Measurements from ENCODE around the gene ZBTB46.
"Not testable (repeated sequence)": the region's sequence is repeated elsewhere in the genome, so short reads cannot be mapped to it uniquely, and the experiment has no call there.

Gene ZBTB46

DNA sequence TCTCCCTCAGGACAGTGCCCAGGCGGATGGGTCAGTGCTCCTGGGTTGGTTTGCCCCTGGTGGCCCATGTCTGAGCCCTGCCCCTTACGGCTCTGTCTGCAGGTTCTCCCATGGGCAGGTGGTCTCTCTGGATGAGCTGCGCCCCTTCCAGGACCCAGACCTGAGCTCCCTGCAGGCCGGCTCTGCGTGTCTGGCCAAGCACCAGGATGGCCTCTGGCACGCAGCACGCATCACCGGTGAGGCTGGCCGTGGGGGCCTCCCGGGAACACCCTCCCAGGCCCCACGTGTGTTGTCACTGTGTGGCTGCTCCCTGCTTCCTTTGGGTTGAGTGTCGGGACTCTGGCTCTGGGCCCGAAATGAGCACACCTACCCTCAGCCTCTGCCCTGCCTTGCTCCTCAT lies 97.9 kb downstream of the ZBTB46 start:
- DNase-seq (ENCODE audit: low read depth, low spot score) = no peak
- H3K4me3 ChIP-seq (ENCODE audit: low read length) = no peak overlapping the region

DNA sequence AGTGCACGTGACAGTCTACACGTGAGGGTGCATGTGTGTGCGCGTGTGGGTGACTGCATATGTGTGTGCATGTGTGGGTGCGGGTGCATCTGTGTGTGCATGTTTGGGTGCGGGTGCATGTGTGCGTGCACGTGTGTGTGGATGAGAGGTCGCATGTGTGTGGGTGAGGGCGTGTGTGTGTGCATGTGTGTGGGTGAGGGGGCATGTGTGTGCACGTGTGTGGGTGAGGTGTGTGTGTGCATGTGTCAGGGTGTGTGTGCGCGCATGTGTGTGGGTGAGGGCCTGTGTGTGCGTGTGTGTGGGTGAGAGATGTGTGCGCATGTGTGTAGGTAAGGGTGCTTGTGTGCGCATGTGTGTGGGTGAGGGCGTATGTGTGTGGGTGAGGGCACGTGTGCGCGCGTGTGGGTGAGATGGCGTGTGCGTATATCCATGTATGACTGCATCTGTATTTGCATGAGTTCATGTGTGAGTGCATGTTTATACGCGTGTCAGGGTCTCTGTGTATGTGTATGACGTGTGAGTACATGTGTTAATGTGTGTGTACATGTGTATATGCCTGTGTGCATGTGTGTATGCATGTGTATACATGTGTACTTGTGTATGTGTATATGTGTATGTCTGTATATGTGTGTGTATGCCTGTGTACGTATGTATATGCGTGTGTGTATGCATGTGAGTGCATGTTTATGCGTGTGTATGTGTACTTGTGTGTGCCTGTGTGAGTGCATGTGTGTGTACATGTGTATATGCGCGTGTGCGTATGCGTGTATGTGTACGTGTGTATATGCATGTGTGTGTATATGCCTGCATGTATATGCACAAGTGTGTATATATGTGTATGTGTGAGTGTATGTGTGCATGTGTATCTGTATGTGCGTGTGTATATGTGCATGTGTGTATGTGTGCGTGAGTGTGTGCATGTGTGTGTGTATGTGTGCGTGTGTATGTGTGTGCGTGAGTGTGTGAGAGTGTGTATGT lies 98.7 kb downstream of the ZBTB46 start:
- no peak for DNase-seq (ENCODE audit: low read depth, low spot score)
- H3K4me3 ChIP-seq (ENCODE audit: low read length) = no peak overlapping the region

GRCh38 chr20:63731410-63731809 lies 99.7 kb downstream of the ZBTB46 start:
- DNase-seq (ENCODE audit: low read depth, low spot score) = no peak
- H3K4me3 ChIP-seq (ENCODE audit: low read length) = peak overlapping the region; percentile 40

DNA sequence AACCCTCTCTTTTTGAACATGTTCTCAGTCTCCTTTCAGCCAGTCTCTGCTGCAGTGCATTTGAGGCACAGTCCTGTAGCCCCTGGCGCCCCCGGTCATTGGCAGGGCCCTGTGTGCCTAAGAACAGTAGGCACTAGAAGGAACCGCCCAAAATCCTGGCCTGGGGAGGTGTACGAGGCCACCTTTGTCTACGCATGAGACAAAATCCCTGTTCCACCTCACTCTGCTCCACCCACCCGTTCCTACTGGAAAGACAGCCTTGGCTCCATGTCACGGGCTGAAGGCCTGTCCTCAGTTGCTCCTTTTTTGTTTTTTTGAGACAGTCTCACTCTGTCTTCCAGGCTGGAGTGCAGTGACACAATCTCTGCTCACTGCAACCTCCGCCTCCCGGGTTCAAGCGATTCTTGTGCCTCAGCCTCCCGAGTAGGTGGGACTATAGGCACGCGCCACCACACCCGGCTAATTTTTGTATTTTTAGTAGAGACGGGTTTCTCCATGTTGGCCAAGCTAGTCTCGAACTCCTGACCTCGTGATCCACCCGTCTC lies 100.8 kb downstream of the ZBTB46 start:
- not testable (repeated sequence) for H3K4me3 ChIP-seq (ENCODE audit: low read length)

GRCh38 chr20:63722967-63723622 lies 108.0 kb downstream of the ZBTB46 start:
- DNase-seq (ENCODE audit: low read depth, low spot score); H3K4me3 ChIP-seq (ENCODE audit: low read length): not testable (repeated sequence)

More for the DNA sequence above, 100.8 kb downstream of the ZBTB46 start:
- DNase-seq (ENCODE audit: low read depth, low spot score) = not testable (repeated sequence)

DNA sequence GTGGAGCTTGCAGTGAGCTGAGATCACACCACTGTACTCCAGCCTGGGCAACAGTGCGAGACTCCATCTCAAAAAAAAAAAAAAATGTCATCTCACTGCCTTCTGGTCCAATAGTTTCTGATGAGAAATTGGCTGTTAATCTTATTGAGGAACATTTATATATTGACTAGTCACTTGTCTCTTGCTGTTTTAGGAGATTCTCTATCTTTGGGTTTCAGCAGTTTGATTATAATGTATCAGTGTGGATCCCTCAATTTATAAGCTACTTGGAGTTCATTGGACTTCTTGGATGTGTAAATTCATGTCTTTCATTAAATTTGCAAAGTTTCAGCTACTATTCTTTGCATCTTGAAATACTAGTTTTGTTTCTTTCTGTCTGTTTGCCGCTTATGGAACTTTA lies 112.1 kb downstream of the ZBTB46 start:
- no peak for DNase-seq (ENCODE audit: low read depth, low spot score)

DNA sequence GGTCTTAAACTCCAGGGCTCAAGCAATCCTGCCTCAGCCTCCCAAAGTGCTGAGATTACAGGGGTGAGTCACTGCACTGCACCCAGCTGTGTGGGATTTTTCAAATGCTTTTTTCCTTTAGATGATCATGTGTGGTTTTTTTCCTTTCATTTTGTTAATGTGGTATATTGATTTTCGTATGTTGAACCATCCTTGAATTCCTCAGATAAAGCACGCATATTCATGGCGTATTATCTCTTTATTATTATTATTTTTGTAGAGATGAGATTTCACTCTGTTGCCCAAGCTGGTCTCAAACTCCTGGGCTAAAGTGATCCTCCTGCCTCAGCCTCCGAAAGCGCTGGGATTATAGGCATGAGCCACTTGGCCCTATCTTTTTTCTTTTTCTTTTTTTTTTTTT lies 116.2 kb downstream of the ZBTB46 start:
- no peak overlapping the region for H3K4me3 ChIP-seq (ENCODE audit: low read length)
- DNase-seq (ENCODE audit: low read depth, low spot score) = no peak

More for the DNA sequence above, 112.1 kb downstream of the ZBTB46 start:
- no peak overlapping the region for H3K4me3 ChIP-seq (ENCODE audit: low read length)

GRCh38 chr20:63712191-63712590 lies 118.9 kb downstream of the ZBTB46 start:
- DNase-seq (ENCODE audit: low read depth, low spot score) = no peak
- no peak overlapping the region for H3K4me3 ChIP-seq (ENCODE audit: low read length)

- DNase-seq (ENCODE audit: low read depth, low spot score) = no peak
- H3K4me3 ChIP-seq (ENCODE audit: low read length) = no peak overlapping the region
Observed at GRCh38 chr20:63711085-63711645, 119.9 kb downstream of the ZBTB46 start.

DNA sequence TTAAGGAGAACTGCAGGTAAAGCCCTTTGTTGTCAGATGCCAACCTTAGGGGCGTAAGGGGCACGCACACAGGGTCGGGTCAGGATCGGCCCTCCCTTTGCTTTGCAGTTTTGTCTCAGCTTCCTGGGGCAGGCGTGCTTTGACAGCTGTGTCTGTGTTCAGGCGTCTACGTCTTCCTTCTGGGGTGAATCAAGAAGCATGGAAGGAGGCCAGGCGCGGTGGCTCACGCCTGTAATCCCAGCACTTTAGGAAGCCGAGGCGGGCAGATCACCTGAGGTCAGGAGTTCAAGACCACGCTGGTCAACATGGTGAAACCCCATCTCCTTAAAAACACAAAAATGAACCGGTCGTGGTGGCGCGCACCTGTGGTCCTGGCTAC lies 121.9 kb downstream of the ZBTB46 start:
- no peak for DNase-seq (ENCODE audit: low read depth, low spot score)
- peak overlapping the region; percentile 84 for H3K4me3 ChIP-seq (ENCODE audit: low read length)

GRCh38 chr20:63708301-63709148 lies 122.5 kb downstream of the ZBTB46 start:
- peak overlapping the region; percentile 84 for H3K4me3 ChIP-seq (ENCODE audit: low read length)
- no peak for DNase-seq (ENCODE audit: low read depth, low spot score)

- H3K4me3 ChIP-seq (ENCODE audit: low read length) = peak within 1 kb of the TSS; percentile 84
- DNase-seq (ENCODE audit: low read depth, low spot score) = peak; percentile 80
Observed at GRCh38 chr20:63707558-63708300, 123.3 kb downstream of the ZBTB46 start, which contains the start of the genes ARFRP1 and ZGPAT. Gene ARFRP1, minus strand, starts transcription at chr20:63707976. Its CDS starts 885 bp downstream, at chr20:63707091. Gene ZGPAT, plus strand, starts transcription at chr20:63708039. Its CDS starts 542 bp downstream, at chr20:63708581.

DNA sequence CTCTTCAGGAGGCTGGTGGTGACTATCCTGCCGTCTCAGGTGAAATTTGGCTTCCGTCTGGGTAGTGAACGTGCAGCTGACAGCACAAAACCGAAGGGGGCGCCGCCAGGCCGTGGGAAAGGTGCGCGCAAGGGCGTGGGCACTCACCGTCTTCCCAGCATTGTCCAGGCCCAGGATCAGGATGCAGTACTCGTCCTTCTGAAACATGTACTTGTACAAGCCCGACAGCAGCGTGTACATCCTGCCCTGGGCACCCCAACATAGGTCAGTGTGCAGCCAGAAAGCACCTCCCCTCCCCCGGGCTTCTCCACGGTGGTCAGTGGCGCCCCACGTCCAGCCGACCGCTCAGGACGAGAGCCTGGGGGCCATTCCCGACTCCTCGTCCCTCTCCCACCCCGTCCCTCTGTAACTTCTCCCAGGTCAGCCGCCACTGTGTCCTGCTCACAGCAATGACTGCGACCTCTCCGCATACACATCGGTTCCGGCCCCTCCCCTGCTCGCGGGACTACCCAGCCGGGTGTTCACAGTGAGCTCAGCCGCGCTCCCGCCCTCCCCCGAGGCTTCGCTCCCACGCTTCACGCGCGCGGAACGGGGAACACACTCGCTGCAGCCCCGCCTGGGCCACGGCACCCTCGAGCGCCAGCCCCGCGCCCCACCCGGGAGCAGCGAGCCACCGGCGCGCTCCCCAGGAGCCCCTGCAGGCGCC lies 124.1 kb downstream of the ZBTB46 start:
- peak; percentile 65 for DNase-seq (ENCODE audit: low read depth, low spot score)
- H3K4me3 ChIP-seq (ENCODE audit: low read length) = peak overlapping the region; percentile 84

DNA sequence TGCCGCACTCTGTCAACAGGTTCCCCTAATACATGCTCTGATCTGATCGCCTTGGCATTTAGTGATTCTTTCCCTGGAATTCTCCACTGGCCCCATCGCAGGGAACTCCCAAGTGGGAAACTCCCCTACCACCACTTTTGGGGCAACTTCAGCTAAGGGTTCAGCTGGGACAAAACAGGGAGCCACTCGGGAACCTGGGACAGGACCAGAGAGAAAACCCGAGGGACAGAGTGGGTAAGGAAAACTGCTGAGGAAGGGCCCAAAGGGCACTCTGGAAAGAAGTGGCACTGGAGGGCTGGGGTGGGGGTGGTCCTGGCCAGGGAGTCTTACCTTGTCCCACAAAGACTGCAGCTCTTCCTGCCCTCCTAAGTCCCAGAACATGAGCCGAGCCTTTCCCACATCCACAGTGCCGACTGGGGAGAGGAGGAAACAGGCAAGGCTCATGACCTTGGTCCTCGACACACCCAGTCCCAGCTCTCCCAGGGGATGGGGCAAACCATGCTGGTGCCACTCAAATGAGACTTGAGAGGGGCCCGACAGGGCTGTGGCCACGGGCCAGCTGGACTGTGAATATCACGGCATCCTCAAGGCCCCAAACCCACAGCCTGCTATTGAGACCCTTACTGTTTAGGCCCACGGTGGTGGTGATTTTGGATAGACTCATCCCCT lies 124.9 kb downstream of the ZBTB46 start:
- peak overlapping the region; percentile 84 for H3K4me3 ChIP-seq (ENCODE audit: low read length)
- no peak for DNase-seq (ENCODE audit: low read depth, low spot score)

DNA sequence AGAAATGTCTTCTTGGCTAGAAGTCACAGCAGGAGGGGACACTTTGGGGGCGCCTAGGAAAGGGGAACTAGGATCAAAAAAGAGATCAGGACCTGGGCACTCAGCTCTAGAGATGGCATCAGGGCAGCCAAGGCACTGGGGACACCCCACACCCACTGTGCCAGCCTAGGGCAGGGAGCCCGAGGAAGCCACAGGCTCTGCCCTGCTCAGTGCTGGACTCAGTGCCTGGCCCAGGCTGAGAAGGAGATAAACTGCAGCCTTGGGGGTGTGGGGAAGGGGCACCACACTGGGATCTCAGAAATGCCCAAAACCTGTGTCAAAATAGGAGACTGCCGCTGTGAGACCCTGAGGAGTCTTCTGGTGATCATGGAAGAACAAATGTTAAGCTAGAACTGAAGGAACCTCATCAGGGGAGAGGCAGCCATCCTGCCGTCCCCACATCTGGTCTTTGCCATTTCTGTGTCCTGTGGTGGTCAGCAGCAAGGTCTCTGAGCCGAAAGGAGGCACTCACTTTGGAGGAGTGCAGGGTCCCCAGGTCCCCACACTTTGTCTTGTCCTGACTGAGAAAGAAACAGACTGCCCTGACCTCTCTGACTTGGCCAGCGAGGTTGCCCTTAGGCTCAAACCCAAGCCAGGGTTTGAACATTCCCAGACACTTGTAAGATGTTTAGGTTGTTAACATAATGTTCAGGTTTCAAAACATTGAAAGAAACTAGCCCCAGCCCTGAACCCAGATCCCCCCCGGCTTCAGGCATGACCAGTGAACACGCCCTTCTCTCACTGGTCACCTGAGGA lies 125.6 kb downstream of the ZBTB46 start:
- H3K4me3 ChIP-seq (ENCODE audit: low read length) = no peak overlapping the region
- no peak for DNase-seq (ENCODE audit: low read depth, low spot score)

DNA sequence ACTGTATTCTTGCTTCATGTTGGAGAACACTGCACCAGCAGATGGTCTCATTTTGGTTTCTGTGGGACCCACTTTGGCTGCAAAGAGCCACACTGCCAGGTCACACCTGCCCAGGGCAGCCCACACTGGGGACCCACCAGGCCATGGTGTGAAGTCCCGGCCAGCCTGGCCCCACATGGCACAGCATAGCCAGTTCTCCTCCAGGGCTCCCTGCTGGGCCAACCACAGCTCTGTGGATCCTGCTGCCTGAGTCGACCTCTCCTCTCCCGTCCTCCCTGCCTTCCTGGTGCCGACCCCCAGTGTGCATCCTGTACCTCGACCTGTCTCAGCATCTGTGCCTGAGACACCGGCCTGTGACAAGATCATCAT lies 126.3 kb downstream of the ZBTB46 start:
- no peak overlapping the region for H3K4me3 ChIP-seq (ENCODE audit: low read length)
- no peak for DNase-seq (ENCODE audit: low read depth, low spot score)
